Tibial artery (tissue), 4 donors: ENCODE measurements around the gene TMEM9.
A peak's percentile ranks its signal among the peaks of the same experiment; 100 is the strongest.

Experiments
- DNase-seq, 2 donors: peaks; one replicate each; pipeline ENCODE4 v3.0.0-alpha.2; 2019
- H3K27ac ChIP-seq, 2 donors: fragments of 200-600 bp; sonication (generic) in 1 of 2; 1 replicate in 1 of 2; 2 replicates in 1 of 2; pipeline ENCODE4 v1.5.1; 2018 to 2019; ENCODE audit warnings: mild to moderate bottlenecking in 1 of 2
- H3K27me3 ChIP-seq, 2 donors: fragments of 200-600 bp; sonication (generic) in 1 of 2; one replicate each; pipeline versions ENCODE4 v1.5.1 to v1.6.0; 2016 to 2019
- H3K36me3 ChIP-seq, 3 donors: fragments of 200-600 bp; sonication (generic) in 2 of 3; one replicate each; pipeline ENCODE4 v1.5.1; 2016 to 2019; ENCODE audit warnings: mild to moderate bottlenecking in 2 of 3
- H3K4me1 ChIP-seq, 4 donors: fragments of 200-600 bp; sonication (generic) in 2 of 4; 1 replicate in 3 of 4; 2 replicates in 1 of 4; pipeline ENCODE4 v1.5.1; 2016 to 2019
- H3K4me3 ChIP-seq, 2 donors: fragments of 200-600 bp; sonication (generic) in 1 of 2; 1 replicate in 1 of 2; 2 replicates in 1 of 2; pipeline ENCODE4 v1.5.1; 2018 to 2019; ENCODE audit warnings: mild to moderate bottlenecking in 2 of 2
- H3K9me3 ChIP-seq, 3 donors: fragments of 200-600 bp; sonication (generic) in 1 of 3; one replicate each; pipeline ENCODE4 v1.5.1; 2016 to 2019
- CTCF ChIP-seq, 2 experiments: fragments of 200-600 bp in 1 of 2; fragments of 450-650 bp in 1 of 2; IDR thresholded peaks; one replicate each; pipeline ENCODE4 v1.5.1; 2017 to 2019; ENCODE audit warnings: antibody characterized with exemption in 2 of 2, mild to moderate bottlenecking in 1 of 2, moderate library complexity in 1 of 2
- intact Hi-C: fragments of 100-400 bp; cut with DNase I; formaldehyde crosslinking; loops from one replicate; pipeline ENCODE4 v1.15.0; 2023; ENCODE audit warnings: low total_unique reads

Gene TMEM9

DNA sequence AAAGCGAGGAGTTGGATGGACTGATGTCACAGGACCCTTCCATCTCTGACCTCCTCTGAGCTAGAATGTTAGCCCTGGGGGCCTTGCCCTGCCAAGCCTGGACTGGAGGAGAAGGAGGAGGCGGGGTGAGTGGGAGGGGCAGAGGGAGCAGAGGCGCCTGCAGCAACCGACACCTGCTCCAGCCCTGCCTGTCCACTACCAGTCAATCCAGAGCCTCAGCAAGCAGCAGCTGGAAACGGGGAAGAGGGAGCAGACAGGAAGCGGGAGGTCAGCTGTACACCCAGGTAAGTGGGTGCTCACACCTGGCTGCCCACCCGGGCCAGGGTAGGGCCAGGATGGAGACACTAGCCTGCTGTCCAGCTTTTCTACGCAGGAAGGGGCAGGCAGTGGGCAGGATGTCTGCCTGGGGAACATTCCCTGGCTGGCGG is 36.4 kb upstream of the TMEM9 start, which contains the start of gene IGFN1:
TSS of gene IGFN1 (plus strand) at position 201 of the 428 bp plus-strand sequence. CDS start 2,470 bp downstream, outside the sequence.
- peaks cover 0 to 9% of the 10 kb centered on the region in 2 donors for H3K27me3 ChIP-seq
- intact Hi-C loops: no loop called here
- H3K4me3 ChIP-seq: no peak within 1 kb of the TSS
- TF ChIP-seq CTCF (IDR thresholded peaks at IDR 0.05): no peak
- peaks cover 0 to 8% (median 6%) of the 10 kb centered on the region in 4 donors for H3K4me1 ChIP-seq
- H3K27ac ChIP-seq: no peak within 1 kb of the TSS
- no peaks in the 10 kb centered on the region for H3K36me3 ChIP-seq
- no peaks in the 10 kb centered on the region for H3K9me3 ChIP-seq
- DNase-seq: no peak

DNA sequence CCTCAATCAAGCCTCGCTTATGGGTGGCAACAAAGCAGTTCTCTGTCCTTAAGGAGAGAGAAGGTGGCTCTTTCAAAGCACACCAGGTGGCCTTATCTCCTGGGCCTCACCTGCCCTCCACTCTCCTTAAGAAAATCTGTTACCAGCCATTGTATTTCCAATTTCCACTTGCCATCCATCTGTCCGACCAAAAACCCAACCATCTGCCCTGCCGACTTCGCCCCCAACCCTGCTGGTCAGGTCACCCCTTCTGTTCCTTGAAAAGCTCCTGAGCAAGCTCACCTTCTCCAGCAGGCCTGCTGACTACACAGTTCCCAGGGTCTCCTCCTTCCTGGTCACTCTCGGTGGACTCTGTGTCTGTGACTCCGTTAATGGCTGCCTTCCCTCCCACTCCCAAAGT is 35.7 kb upstream of the TMEM9 start:
- no peak for DNase-seq

DNA sequence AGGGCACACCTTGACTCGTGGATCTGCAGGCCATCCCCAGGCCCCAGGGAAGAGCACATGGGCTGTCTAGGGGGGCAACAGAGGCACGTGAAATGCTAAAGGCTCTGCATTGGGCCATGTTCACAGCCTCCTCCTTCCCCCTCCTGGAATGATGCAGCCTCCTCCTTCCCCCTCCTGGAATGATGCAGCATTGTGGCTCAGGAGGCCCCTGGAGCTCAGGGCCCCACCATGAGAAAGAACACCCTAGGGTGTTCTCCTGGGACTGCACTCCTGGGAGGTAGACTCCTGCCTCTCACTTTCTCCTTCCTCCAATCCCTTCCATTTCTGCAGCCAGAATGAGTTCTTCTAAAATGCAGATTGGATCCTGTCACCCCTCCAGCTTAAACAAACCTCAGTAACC is 34.8 kb upstream of the TMEM9 start:
- Histone ChIP-seq H3K27ac (no peak overlapping the region), H3K27me3 (peaks cover 0 to 9% of the 10 kb centered on the region in 2 donors), H3K4me1 (peaks cover 0 to 8% (median 6%) of the 10 kb centered on the region in 4 donors), H3K4me3 (no peak overlapping the region), H3K36me3 (no peaks in the 10 kb centered on the region), H3K9me3 (no peaks in the 10 kb centered on the region)
- intact Hi-C loops: no loop called here
- no peak for DNase-seq
- TF ChIP-seq CTCF (IDR thresholded peaks at IDR 0.05): no peak

More for the DNA sequence above, 35.7 kb upstream of the TMEM9 start:
- Histone ChIP-seq H3K36me3 (no peaks in the 10 kb centered on the region), H3K27me3 (peaks cover 0 to 9% of the 10 kb centered on the region in 2 donors), H3K4me3 (no peak overlapping the region), H3K9me3 (no peaks in the 10 kb centered on the region), H3K27ac (no peak overlapping the region), H3K4me1 (peaks cover 0 to 8% (median 6%) of the 10 kb centered on the region in 4 donors)
- no peak for TF ChIP-seq CTCF (IDR thresholded peaks at IDR 0.05)
- intact Hi-C loops: no loop called here

GRCh38 chr1:201186192-201186591 is 31.9 kb upstream of the TMEM9 start:
- no peak for DNase-seq
- no peak for TF ChIP-seq CTCF (IDR thresholded peaks at IDR 0.05)
- intact Hi-C loops: no loop called here
- Histone ChIP-seq H3K27me3 (peaks cover 0 to 13% of the 10 kb centered on the region in 2 donors), H3K9me3 (no peaks in the 10 kb centered on the region), H3K36me3 (no peaks in the 10 kb centered on the region), H3K27ac (no peak overlapping the region), H3K4me3 (no peak overlapping the region), H3K4me1 (no peaks in the 10 kb centered on the region)

DNA sequence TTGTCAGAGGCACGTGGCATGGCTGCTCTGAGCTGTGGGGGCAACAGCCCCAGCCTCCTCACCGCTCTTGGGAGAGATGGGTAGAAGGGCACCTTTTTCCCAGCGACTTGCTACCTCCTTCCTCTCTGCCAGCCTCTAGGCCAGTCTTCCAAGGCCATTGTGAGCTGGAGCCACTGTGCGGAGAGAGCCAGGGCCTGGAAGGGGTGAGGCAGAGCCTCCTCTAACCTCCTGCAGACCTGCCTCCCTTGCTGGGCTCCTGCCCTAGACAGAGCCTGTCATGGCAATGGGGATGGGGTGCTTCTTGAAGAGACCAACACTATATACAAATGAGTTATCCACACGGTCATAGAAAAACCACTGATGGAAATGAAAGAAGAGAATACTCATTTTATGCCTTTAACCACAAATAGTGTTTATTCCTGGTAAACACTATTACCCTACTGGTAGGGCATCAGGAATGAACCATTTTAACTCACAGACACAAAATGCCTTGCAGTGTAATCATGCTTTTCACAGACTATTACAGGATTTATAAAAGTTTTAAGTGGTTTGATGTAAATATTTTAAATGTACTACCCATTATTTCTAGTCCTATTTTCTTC is 31.4 kb upstream of the TMEM9 start:
- Histone ChIP-seq H3K36me3 (no peaks in the 10 kb centered on the region), H3K4me3 (no peak overlapping the region), H3K27ac (no peak overlapping the region), H3K27me3 (peaks cover 0 to 13% of the 10 kb centered on the region in 2 donors), H3K9me3 (no peaks in the 10 kb centered on the region), H3K4me1 (no peaks in the 10 kb centered on the region)
- DNase-seq: no peak
- intact Hi-C loops: no loop called here
- TF ChIP-seq CTCF (IDR thresholded peaks at IDR 0.05): no peak

- H3K27me3 ChIP-seq: peaks cover 0 to 11% of the 10 kb centered on the region in 2 donors
- TF ChIP-seq CTCF (IDR thresholded peaks at IDR 0.05): peak in 1 of 2 experiments; percentile 50
- no peaks in the 10 kb centered on the region for H3K4me1 ChIP-seq
- no peaks in the 10 kb centered on the region for H3K9me3 ChIP-seq
- DNase-seq: no peak
- H3K27ac ChIP-seq: no peak overlapping the region
- H3K36me3 ChIP-seq: no peaks in the 10 kb centered on the region
- intact Hi-C loops: no loop called here
- H3K4me3 ChIP-seq: no peak overlapping the region
Measured at GRCh38 chr1:201185123-201185453, 30.8 kb upstream of the TMEM9 start.
